ENCODE results near the gene PPM1H.

The PPM1H gene

DNA sequence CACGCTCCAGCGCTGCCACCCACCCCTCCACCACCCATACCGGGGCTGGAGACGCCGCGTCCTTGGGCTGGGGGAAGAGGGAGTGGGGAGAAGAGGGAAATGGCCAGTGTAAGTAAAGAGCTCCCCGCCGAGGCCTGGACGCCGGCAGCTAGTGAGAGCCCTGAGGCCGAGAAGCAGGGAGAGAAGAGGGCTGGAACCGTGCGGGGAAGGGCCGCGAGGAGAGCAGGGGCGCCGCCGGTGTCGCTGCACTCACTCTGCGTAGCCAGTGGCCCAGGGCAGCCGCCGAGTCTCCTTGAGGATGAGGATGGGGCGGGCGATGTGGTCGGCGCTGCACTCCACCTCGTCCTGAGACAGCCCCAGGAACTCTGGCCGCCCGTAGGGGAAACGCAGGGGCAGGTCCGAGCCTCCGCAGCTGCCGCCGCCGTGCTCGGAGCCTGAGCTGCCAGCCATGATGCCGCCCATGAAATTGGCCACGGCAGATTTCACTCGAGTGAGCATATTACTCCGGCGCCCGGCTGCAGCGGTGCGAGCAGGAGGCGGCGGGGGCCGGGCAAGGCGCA, 631 bp downstream of the PPM1H start:
- Histone ChIP-seq H3K9me3 (ENCODE audit: control insufficient read depth, low read depth, low read length) (no peaks in the 10 kb centered on the region), H3K4me1 (ENCODE audit: control insufficient read depth, low read depth, low read length) (peaks cover 35% of the 10 kb centered on the region), H3K27me3 (ENCODE audit: control insufficient read depth, insufficient read depth, low read length) (peaks cover 5% of the 10 kb centered on the region), H3K27ac (ENCODE audit: low read length) (no peak overlapping the region), H3K36me3 (ENCODE audit: control insufficient read depth, low read depth, low read length) (no peaks in the 10 kb centered on the region), H3K9ac (ENCODE audit: low read length) (peak overlapping the region; percentile 36), H3K4me3 (ENCODE audit: low read length) (peak overlapping the region; percentile 85)

DNA sequence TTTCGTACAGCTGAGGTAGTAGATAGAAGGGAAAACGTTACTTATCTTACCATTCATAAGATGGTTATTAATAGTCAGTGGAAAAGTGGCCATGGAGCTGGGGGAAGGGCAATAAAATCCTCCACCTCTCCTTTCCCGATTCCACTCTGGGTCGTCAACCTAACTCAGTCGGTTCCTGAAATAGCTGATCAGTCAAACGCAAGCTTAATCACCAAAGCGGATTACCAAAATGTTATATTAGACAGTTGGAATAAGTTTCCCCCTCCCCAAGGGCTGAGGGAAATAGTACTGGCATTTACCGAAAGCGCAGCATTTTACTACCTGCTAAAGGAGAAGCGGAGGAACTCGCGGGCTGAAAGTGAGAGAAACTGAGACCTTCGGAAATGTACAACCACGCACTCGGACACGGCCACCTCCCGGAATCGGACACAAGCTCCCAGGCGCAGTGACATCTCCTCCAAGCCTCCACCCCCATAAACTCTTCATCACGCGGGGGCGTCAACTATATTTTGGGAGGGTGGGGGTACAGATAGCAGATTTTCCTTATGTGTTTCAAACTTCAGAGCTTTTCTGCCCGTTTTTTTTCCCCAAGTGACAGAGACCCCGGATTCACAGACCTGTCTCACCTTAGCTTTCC, 1.2 kb downstream of the PPM1H start:
- H3K9me3 ChIP-seq (ENCODE audit: control insufficient read depth, low read depth, low read length), result no peaks in the 10 kb centered on the region
- no peaks in the 10 kb centered on the region for H3K36me3 ChIP-seq (ENCODE audit: control insufficient read depth, low read depth, low read length)
- H3K9ac ChIP-seq (ENCODE audit: low read length), result peak overlapping the region; percentile 36
- H3K27me3 ChIP-seq (ENCODE audit: control insufficient read depth, insufficient read depth, low read length), result peaks cover 5% of the 10 kb centered on the region
- H3K4me3 ChIP-seq (ENCODE audit: low read length), result peak overlapping the region; percentile 85
- H3K27ac ChIP-seq (ENCODE audit: low read length), result no peak overlapping the region
- peaks cover 41% of the 10 kb centered on the region for H3K4me1 ChIP-seq (ENCODE audit: control insufficient read depth, low read depth, low read length)

- no peak overlapping the region for H3K27ac ChIP-seq (ENCODE audit: low read length)
- peaks cover 5% of the 10 kb centered on the region for H3K27me3 ChIP-seq (ENCODE audit: control insufficient read depth, insufficient read depth, low read length)
- H3K9me3 ChIP-seq (ENCODE audit: control insufficient read depth, low read depth, low read length), result no peaks in the 10 kb centered on the region
- peaks cover 46% of the 10 kb centered on the region for H3K4me1 ChIP-seq (ENCODE audit: control insufficient read depth, low read depth, low read length)
- H3K4me3 ChIP-seq (ENCODE audit: low read length), result peak overlapping the region; percentile 85
- no peak overlapping the region for H3K9ac ChIP-seq (ENCODE audit: low read length)
- no peaks in the 10 kb centered on the region for H3K36me3 ChIP-seq (ENCODE audit: control insufficient read depth, low read depth, low read length)
Measured at GRCh38 chr12:62933220-62933601, 1.7 kb downstream of the PPM1H start.

- Histone ChIP-seq H3K9me3 (ENCODE audit: control insufficient read depth, low read depth, low read length) (no peaks in the 10 kb centered on the region), H3K27ac (ENCODE audit: low read length) (no peak overlapping the region), H3K36me3 (ENCODE audit: control insufficient read depth, low read depth, low read length) (no peaks in the 10 kb centered on the region), H3K4me3 (ENCODE audit: low read length) (no peak overlapping the region), H3K4me1 (ENCODE audit: control insufficient read depth, low read depth, low read length) (peaks cover 46% of the 10 kb centered on the region), H3K27me3 (ENCODE audit: control insufficient read depth, insufficient read depth, low read length) (peaks cover 5% of the 10 kb centered on the region), H3K9ac (ENCODE audit: low read length) (no peak overlapping the region)
Measured at GRCh38 chr12:62931477-62931876, 3.5 kb downstream of the PPM1H start.

DNA sequence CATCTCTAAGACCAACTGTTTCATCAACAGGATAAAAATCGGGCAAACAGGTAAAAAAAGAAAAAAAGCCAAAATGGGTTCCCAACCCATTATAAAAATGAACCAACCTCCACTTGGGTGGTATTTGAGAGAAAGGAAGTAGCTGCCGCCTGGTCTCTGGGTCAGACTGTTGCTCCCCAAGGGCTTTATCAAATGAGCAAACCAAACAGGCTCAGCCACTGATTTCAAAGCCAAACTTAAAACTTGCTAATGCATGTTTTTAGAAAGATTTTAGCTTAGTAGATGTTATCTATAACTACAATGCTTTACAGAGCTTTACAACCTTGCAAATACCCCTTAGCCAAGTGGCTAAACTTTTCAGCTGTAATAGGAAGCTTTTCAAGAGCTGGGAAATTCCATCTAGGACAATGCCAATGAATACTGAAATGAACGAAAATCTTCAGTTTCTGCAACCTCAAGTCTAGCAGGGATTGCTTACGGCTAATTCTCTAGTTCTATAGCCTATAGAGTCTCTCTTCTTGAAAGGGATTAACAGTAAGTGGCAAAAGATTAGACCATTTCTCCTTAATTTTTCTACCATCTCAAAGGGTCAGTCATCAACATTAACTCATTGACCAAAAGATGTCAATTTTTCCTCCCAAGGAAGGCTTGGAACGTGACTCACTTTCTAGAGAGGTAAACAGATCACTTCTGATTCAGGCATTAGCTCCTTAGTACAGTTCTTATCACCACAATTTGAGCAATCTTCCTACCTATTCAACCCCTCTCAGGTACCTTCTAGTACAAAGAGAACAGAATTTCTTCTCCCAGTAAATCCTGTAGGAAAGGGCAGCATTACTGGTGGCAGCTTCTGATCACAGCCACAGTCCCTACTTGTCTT, 4.2 kb downstream of the PPM1H start:
- H3K9me3 ChIP-seq (ENCODE audit: control insufficient read depth, low read depth, low read length), result no peaks in the 10 kb centered on the region
- H3K27me3 ChIP-seq (ENCODE audit: control insufficient read depth, insufficient read depth, low read length), result peaks cover 5% of the 10 kb centered on the region
- no peak overlapping the region for H3K4me3 ChIP-seq (ENCODE audit: low read length)
- H3K4me1 ChIP-seq (ENCODE audit: control insufficient read depth, low read depth, low read length), result peaks cover 39% of the 10 kb centered on the region
- no peak overlapping the region for H3K27ac ChIP-seq (ENCODE audit: low read length)
- no peaks in the 10 kb centered on the region for H3K36me3 ChIP-seq (ENCODE audit: control insufficient read depth, low read depth, low read length)
- H3K9ac ChIP-seq (ENCODE audit: low read length), result no peak overlapping the region

GRCh38 chr12:62928632-62929031, 6.3 kb downstream of the PPM1H start:
- H3K27me3 ChIP-seq (ENCODE audit: control insufficient read depth, insufficient read depth, low read length), result peaks cover 2% of the 10 kb centered on the region
- peaks cover 32% of the 10 kb centered on the region for H3K4me1 ChIP-seq (ENCODE audit: control insufficient read depth, low read depth, low read length)
- no peaks in the 10 kb centered on the region for H3K9me3 ChIP-seq (ENCODE audit: control insufficient read depth, low read depth, low read length)
- no peak overlapping the region for H3K9ac ChIP-seq (ENCODE audit: low read length)
- H3K4me3 ChIP-seq (ENCODE audit: low read length), result no peak overlapping the region
- no peak overlapping the region for H3K27ac ChIP-seq (ENCODE audit: low read length)
- H3K36me3 ChIP-seq (ENCODE audit: control insufficient read depth, low read depth, low read length), result no peaks in the 10 kb centered on the region

- H3K4me1 ChIP-seq (ENCODE audit: control insufficient read depth, low read depth, low read length), result peaks cover 25% of the 10 kb centered on the region
- no peak overlapping the region for H3K9ac ChIP-seq (ENCODE audit: low read length)
- H3K36me3 ChIP-seq (ENCODE audit: control insufficient read depth, low read depth, low read length), result no peaks in the 10 kb centered on the region
- no peak overlapping the region for H3K4me3 ChIP-seq (ENCODE audit: low read length)
- H3K27ac ChIP-seq (ENCODE audit: low read length), result no peak overlapping the region
- no peaks in the 10 kb centered on the region for H3K9me3 ChIP-seq (ENCODE audit: control insufficient read depth, low read depth, low read length)
- no peaks in the 10 kb centered on the region for H3K27me3 ChIP-seq (ENCODE audit: control insufficient read depth, insufficient read depth, low read length)
Measured at GRCh38 chr12:62925680-62926079, 9.3 kb downstream of the PPM1H start.

DNA sequence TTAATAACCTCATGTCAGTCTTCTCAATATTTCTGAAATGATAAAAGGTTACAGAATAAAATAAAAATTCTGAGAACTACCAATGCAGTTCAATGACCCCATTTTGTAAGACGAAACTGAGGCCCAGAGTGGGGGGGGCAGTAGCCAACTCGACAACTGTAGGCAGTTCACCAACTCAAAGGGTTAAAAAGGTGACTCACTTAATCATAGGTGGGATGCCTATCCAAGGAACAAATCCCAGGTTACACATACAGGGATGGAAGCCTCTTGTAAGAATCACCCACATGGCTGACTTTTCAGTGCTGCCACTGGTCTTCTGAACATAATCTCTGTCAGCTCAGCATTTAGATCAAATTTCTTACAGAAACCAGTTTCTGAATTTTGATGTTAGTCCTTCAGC, 10.9 kb downstream of the PPM1H start:
- no peak overlapping the region for H3K27ac ChIP-seq (ENCODE audit: low read length)
- H3K36me3 ChIP-seq (ENCODE audit: control insufficient read depth, low read depth, low read length), result no peaks in the 10 kb centered on the region
- H3K4me3 ChIP-seq (ENCODE audit: low read length), result no peak overlapping the region
- no peak overlapping the region for H3K9ac ChIP-seq (ENCODE audit: low read length)
- no peaks in the 10 kb centered on the region for H3K9me3 ChIP-seq (ENCODE audit: control insufficient read depth, low read depth, low read length)
- H3K27me3 ChIP-seq (ENCODE audit: control insufficient read depth, insufficient read depth, low read length), result no peaks in the 10 kb centered on the region
- peaks cover 16% of the 10 kb centered on the region for H3K4me1 ChIP-seq (ENCODE audit: control insufficient read depth, low read depth, low read length)

GRCh38 chr12:62922539-62922938, 12.4 kb downstream of the PPM1H start:
- H3K4me3 ChIP-seq (ENCODE audit: low read length), result no peak overlapping the region
- no peak overlapping the region for H3K9ac ChIP-seq (ENCODE audit: low read length)
- no peaks in the 10 kb centered on the region for H3K27me3 ChIP-seq (ENCODE audit: control insufficient read depth, insufficient read depth, low read length)
- no peaks in the 10 kb centered on the region for H3K36me3 ChIP-seq (ENCODE audit: control insufficient read depth, low read depth, low read length)
- peaks cover 12% of the 10 kb centered on the region for H3K4me1 ChIP-seq (ENCODE audit: control insufficient read depth, low read depth, low read length)
- H3K9me3 ChIP-seq (ENCODE audit: control insufficient read depth, low read depth, low read length), result no peaks in the 10 kb centered on the region
- H3K27ac ChIP-seq (ENCODE audit: low read length), result no peak overlapping the region

DNA sequence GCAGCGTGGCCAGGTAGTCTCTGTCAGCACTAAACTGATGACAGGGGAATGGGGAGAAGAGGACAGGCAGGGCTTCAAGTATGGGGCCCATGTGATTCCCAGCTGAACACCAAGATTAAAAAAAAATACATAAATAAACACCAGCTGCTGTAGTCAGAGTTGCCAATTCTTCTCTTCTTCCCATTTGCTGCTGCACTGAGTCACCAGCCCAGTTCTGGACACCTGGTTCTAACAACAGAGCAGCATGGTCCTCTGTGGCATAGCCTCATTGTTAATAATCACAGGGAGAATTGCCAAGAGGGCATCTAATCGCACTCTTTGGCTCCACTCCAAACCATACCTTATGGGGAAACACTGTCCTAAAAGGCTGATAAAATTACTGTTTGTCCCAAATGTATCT, 15.1 kb downstream of the PPM1H start:
- no peaks in the 10 kb centered on the region for H3K9me3 ChIP-seq (ENCODE audit: control insufficient read depth, low read depth, low read length)
- no peak overlapping the region for H3K27ac ChIP-seq (ENCODE audit: low read length)
- no peak overlapping the region for H3K9ac ChIP-seq (ENCODE audit: low read length)
- peaks cover 39% of the 10 kb centered on the region for H3K4me1 ChIP-seq (ENCODE audit: control insufficient read depth, low read depth, low read length)
- H3K4me3 ChIP-seq (ENCODE audit: low read length), result no peak overlapping the region
- no peaks in the 10 kb centered on the region for H3K27me3 ChIP-seq (ENCODE audit: control insufficient read depth, insufficient read depth, low read length)
- H3K36me3 ChIP-seq (ENCODE audit: control insufficient read depth, low read depth, low read length), result no peaks in the 10 kb centered on the region

DNA sequence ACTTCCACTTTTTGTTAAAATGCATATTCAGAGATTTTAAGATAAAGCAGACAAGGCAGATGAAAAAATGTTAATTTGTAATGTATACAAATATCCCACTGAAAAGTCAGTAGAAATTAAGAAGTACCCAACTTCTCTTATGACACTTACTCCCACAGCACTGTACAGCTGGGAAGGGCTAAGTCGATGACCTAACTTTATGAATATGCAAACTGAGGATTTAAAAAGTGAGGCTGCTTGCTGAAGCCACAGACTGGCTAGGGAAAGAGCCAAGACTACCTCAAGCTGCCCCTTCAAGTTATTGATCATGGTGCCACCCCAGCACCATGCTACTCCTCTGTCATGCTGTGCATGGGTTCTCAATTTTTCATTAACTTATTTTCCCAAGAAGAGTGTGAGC, 17.0 kb downstream of the PPM1H start:
- Histone ChIP-seq H3K36me3 (ENCODE audit: control insufficient read depth, low read depth, low read length) (no peaks in the 10 kb centered on the region), H3K27me3 (ENCODE audit: control insufficient read depth, insufficient read depth, low read length) (no peaks in the 10 kb centered on the region), H3K27ac (ENCODE audit: low read length) (no peak overlapping the region), H3K4me3 (ENCODE audit: low read length) (no peak overlapping the region), H3K4me1 (ENCODE audit: control insufficient read depth, low read depth, low read length) (peaks cover 56% of the 10 kb centered on the region), H3K9me3 (ENCODE audit: control insufficient read depth, low read depth, low read length) (no peaks in the 10 kb centered on the region), H3K9ac (ENCODE audit: low read length) (no peak overlapping the region)
